GM21515 (cell line): ENCODE measurements around the gene MARCHF5.
"Not testable (repeated sequence)": the region's sequence is repeated elsewhere in the genome, so short reads cannot be mapped to it uniquely, and the experiment has no call there.

ENCODE experiments used
- ATAC-seq: cut with Tn5 transposase; IDR thresholded peaks from one replicate; pipeline ENCODE4 v1.9.1; 2021; ENCODE audit not compliant: unreplicated experiment

MARCHF5 gene

DNA sequence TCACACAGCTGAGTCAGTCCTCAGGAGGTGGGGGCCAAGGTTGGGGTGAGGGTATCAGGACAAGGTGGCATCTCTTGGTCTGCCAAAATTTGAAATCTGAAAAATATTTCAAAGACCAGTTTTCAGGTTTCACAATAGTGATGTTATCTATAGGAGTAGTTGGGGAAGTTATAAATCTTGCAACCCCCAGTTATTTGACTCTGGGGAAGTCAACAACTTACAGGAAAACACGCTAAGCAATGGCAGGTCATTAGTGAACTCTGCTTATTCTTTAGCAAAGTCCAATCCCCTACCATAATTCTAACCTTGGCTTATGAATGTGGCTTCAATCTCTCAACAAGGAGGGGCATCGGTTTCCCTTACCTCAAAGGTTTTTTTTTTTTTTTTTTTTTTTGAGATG lies 94.9 kb downstream of the MARCHF5 start:
- ATAC-seq, result no peak

DNA sequence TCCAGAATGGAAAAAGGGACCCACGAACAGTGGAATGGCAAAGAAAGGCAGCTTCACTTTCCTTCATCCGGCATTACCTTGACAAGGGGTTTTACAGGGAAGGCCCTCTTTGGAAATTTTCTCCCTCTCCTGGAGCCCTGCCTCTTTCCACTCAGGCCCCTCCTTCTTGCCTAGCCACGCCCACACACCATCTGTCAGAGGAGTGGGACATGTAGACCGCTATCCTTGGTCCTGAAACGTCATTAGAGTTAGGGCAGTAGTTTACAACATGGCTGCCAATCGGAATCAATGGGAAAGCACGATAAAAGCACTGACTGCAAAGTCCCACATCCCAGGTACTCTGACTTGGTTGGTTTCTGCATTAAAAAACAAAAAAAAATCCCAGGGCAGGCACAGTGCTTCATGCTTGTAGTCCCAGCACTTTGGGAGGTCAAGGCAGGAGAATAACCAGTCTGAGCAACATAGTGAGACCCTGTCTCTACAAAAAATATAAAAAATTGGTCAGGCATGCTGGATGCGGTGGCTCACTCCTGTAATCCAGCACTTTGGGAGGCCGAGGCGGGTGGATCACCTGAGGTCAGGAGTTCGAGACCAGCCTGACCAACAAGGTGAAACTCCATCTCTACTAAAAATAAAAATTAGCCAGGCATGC lies 96.4 kb downstream of the MARCHF5 start:
- no peak for ATAC-seq

DNA sequence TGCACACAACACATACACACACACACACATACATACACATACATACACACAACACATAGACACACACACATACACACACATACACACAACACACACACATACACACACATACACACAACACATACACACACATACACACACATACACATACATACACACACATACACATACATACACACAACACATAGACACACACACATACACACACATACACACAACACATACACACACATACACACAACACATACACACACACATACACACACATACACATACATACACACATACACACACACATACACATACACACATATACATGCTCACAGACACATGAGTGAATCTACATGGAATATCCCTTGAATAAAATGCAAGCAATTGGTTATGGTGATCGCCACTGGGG lies 102.2 kb downstream of the MARCHF5 start:
- ATAC-seq, result not testable (repeated sequence)

DNA sequence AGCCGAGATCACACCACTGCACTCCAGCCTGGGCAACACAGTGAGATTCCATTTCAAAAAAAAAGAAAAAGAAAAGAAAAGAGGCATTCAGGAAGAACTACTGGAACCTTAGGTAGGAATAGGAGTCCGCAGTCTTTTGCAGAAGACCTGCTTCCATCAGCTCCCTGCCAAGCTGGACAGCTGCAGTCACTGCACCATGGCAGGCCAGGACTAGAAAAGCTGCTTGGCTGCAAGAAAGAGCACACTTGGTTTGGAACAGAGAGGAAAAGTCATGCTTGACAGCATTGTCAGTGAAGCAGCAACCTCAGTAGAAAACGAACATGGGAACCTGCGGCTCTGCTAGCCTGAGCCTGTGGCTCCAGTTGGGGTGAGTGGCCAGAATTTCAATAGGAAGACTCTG lies 104.3 kb downstream of the MARCHF5 start:
- ATAC-seq, result no peak

DNA sequence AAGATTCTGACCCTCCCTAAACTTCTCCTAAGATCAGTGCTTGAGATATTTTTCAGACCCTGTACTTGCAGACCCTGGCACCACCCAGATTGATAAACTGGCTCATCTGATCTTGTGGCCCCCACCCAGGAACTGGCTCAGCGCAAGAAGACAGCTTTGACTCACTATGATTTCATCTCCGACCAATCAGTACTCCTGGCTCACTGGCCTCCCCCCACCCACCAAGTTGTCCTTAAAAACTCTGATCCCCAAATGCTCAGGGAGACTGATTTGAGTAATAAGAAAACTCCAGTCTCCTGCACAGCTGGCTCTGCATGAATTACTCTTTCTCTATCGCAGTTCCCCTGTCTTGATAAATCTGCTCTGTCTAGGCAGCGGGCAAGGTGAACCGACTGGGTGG lies 111.3 kb downstream of the MARCHF5 start:
- ATAC-seq, result not testable (repeated sequence)
